Measurements from ENCODE around the gene SEC31A. TPM values are rescaled to one million over a fixed set of nuclear protein-coding genes. Genes with fewer than 3 reads are reported as not detected.

Gene SEC31A
- total RNA-seq, 3 donors from 2014 or later: 186 to 234 (median 231) TPM

GRCh38 chr4:82792912-82793649, 97.9 kb downstream of the SEC31A start:
- H3K36me3 ChIP-seq: no peaks in the 10 kb centered on the region
- H3K27me3 ChIP-seq: no peaks in the 10 kb centered on the region
- H3K4me1 ChIP-seq: peaks cover 0 to 4% of the 10 kb centered on the region in 2 donors
- no peak overlapping the region for H3K27ac ChIP-seq
- DNase-seq (ENCODE audit: low spot score in 2 of 2): no peak
- intact Hi-C loops (cut with DNase I; ENCODE audit: low total_unique reads): no loop called here
- H3K9me3 ChIP-seq: no peaks in the 10 kb centered on the region
- no peak for TF ChIP-seq CTCF (IDR thresholded peaks at IDR 0.05)
- TF ChIP-seq POLR2AphosphoS5 (IDR thresholded peaks at IDR 0.05): no peak
- TF ChIP-seq POLR2A (IDR thresholded peaks at IDR 0.05): no peak
- H3K4me3 ChIP-seq: no peak overlapping the region

GRCh38 chr4:82791179-82791578, 99.8 kb downstream of the SEC31A start:
- Histone ChIP-seq H3K27me3 (no peaks in the 10 kb centered on the region), H3K36me3 (no peaks in the 10 kb centered on the region), H3K4me3 (no peak overlapping the region), H3K4me1 (no peaks in the 10 kb centered on the region), H3K9me3 (no peaks in the 10 kb centered on the region), H3K27ac (no peak overlapping the region)
- intact Hi-C loops (cut with DNase I; ENCODE audit: low total_unique reads): no loop called here
- TF ChIP-seq POLR2A (IDR thresholded peaks at IDR 0.05) (no peak), CTCF (IDR thresholded peaks at IDR 0.05) (no peak), POLR2AphosphoS5 (IDR thresholded peaks at IDR 0.05) (no peak)
- no peak for DNase-seq (ENCODE audit: low spot score in 2 of 2)

GRCh38 chr4:82790060-82790660, 100.8 kb downstream of the SEC31A start:
- TF ChIP-seq POLR2A (IDR thresholded peaks at IDR 0.05): no peak
- TF ChIP-seq POLR2AphosphoS5 (IDR thresholded peaks at IDR 0.05): no peak
- TF ChIP-seq CTCF (IDR thresholded peaks at IDR 0.05): no peak
- DNase-seq (ENCODE audit: low spot score in 2 of 2): no peak
- H3K9me3 ChIP-seq: no peaks in the 10 kb centered on the region
- H3K27ac ChIP-seq: no peak overlapping the region
- H3K27me3 ChIP-seq: no peaks in the 10 kb centered on the region
- H3K36me3 ChIP-seq: no peaks in the 10 kb centered on the region
- H3K4me3 ChIP-seq: no peak overlapping the region
- no peaks in the 10 kb centered on the region for H3K4me1 ChIP-seq
- intact Hi-C loops (cut with DNase I; ENCODE audit: low total_unique reads): no loop called here

- Histone ChIP-seq H3K27me3 (no peaks in the 10 kb centered on the region), H3K4me1 (no peaks in the 10 kb centered on the region), H3K36me3 (no peaks in the 10 kb centered on the region), H3K27ac (no peak overlapping the region), H3K9me3 (no peaks in the 10 kb centered on the region), H3K4me3 (no peak overlapping the region)
- intact Hi-C loops (cut with DNase I; ENCODE audit: low total_unique reads): no loop called here
- DNase-seq (ENCODE audit: low spot score in 2 of 2): no peak
- TF ChIP-seq POLR2AphosphoS5 (IDR thresholded peaks at IDR 0.05) (no peak), POLR2A (IDR thresholded peaks at IDR 0.05) (no peak), CTCF (IDR thresholded peaks at IDR 0.05) (no peak)
These were observed 101.8 kb downstream of the SEC31A start for GRCh38 chr4:82789025-82789776.

GRCh38 chr4:82787342-82787741, 103.6 kb downstream of the SEC31A start:
- no peaks in the 10 kb centered on the region for H3K4me1 ChIP-seq
- intact Hi-C loops (cut with DNase I; ENCODE audit: low total_unique reads): no loop called here
- H3K27ac ChIP-seq: no peak overlapping the region
- no peak for DNase-seq (ENCODE audit: low spot score in 2 of 2)
- no peaks in the 10 kb centered on the region for H3K27me3 ChIP-seq
- no peak overlapping the region for H3K4me3 ChIP-seq
- no peaks in the 10 kb centered on the region for H3K36me3 ChIP-seq
- TF ChIP-seq POLR2AphosphoS5 (IDR thresholded peaks at IDR 0.05) (no peak), POLR2A (IDR thresholded peaks at IDR 0.05) (no peak), CTCF (IDR thresholded peaks at IDR 0.05) (no peak)
- H3K9me3 ChIP-seq: no peaks in the 10 kb centered on the region

All from breast epithelium (tissue), 4 donors.